NCI-H2171 (cell line): ENCODE results near the gene CTNNA2.

Experiments used
- DNase-seq: peaks from one replicate; lab custom pipeline; 2025; lab: John Stamatoyannopoulos, UW

Gene CTNNA2

DNA sequence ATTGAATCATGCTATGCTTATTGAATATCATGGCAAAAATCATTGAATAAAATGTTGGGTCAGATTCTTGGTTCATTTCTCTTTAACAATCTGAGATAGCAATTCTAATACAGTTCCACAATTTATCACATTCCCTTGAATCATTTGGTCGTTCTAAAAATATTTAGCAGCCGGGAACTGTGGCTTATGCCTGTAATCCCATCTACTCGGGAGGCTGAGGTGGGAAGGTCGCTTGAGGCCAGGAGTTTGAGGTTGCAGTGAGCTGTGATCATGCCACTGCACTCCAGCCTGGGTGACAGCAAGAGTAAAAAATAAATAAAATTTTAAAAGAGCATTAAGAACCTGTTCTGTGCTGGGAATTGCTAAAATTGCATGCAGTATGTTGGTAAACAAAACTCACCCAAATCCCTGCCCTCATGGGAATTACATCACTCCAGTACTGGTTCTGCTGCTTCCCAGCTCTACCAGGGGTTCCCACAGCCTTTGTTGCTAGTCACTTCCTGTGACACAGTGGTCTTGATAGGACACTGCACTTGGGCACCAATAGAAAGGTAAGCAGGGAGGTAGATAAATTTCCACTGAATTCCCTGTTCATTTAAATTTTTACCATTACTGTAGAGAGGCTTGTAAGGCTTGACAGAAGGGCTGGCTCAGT lies 200.4 kb downstream of the CTNNA2 start:
- no peak for DNase-seq

DNA sequence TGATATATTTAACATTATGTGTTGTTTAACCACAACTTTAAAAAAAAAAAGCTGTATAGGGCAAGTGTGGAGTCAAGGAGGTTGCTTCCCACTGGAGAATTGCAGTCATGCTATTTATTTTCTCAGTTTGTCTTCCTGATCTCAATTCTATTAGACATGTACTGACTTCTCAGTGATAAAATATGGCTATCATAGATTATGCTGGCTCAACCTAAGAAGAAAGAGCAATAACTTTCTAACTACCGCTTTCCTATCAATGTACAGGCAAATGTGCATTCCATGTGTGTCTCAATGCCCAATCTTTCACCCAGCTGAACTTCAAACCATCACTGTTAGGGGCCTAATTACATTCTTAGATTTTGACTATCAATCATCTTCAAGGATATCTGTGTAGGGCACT lies 201.4 kb downstream of the CTNNA2 start:
- no peak for DNase-seq

DNA sequence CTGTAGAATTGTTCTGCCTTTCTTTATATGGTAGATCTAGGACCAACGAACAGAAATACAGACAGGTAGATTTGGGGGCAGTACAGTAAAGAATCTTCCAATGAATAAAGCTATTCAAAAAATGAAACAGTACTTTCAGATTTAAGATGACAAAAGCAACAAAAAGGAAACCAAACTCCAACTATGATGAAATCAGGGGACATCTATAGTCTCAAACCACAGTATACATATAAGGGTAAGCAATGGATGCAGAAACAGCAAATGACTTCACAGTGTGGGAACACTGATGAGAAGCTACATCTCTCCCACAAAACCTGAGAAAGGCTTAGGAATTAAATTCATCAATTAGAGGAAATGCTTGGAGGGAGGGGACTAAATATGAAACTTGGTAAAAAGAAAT lies 202.5 kb downstream of the CTNNA2 start:
- DNase-seq = no peak

DNA sequence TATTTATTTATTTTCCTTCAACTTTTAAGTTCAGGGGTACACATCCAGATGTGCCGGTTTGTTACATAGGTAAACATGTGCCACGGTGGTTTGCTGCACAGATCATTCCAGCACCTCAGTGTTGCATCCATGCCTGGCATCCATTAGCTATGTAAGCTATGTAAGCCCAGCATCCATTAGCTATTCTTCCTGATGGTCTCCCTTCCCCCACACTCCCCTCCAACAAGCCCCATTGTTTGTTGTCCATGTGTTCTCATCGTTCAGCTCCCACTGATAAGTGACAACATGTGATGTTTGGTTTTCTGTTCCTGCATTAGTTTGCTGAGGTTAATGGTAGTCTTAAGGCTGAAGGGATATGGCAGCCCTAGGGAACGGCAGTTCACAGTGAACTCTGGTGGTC lies 203.4 kb downstream of the CTNNA2 start:
- DNase-seq = no peak

DNA sequence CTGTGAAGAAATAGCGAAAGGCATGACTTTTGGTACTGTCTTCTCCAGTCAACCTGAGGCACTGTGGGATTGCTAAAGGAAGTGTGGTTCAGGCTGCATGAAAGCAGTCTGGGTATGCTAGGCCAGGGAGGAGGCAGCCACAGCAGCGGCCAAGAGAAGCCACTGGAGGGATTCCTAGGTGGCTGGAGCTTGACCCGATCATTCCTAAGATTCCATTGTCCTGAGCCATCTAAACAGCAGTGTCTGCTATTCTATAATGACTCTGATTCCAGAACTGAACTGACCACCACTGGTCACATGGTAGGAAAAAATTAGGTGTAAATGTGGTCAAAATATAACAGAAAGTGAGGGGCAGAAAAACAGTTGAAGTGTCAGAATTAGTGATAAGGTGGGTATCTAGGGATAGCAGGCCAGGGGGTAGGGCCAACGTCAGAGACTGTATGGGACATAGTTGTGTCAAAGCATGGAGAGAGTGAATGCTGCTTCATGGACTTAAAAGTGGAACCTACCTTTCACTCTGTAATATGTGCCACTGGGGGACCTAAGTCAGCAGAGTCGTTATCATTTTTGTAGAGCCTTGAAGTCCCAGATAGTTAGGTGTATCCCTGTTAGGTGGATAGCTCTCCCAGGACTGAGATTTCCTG lies 204.6 kb downstream of the CTNNA2 start:
- no peak for DNase-seq

DNA sequence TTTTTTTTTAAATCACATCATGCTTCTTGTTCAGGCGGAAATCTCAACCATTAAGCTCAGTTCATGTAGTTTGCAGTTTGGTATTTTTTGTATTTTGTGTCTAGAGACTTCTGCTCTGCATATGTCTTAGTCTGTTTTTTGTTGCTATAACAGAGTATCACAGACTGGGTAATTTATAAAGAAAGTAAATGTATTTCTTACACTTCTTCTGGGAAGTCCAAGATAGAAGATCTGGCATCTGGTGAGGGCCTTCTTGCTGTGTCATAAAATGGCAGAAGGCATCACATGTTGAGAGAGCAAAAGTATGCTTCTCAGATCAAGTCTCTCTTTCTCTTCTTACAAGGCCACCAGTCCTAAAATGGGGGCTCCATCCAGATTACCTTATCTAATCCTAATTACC lies 208.2 kb downstream of the CTNNA2 start:
- DNase-seq = no peak

DNA sequence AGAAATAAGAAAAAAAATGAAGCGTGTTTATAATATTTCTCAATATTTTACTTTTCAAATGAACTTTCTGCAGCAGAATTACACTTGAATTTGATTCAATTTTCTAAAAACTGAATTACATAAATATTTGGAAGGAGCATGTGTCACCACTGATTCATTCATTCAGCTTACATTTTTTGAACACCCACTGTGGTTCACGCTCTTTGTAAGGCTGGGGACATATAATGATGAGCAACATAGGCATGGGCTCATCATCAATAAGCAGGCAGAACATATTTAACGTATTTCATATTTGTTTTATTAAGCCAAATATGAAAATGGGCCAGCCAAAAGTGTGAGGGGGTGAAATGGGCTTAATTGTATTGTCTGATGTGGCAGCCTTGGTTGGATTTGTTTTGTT lies 209.1 kb downstream of the CTNNA2 start:
- no peak for DNase-seq

DNA sequence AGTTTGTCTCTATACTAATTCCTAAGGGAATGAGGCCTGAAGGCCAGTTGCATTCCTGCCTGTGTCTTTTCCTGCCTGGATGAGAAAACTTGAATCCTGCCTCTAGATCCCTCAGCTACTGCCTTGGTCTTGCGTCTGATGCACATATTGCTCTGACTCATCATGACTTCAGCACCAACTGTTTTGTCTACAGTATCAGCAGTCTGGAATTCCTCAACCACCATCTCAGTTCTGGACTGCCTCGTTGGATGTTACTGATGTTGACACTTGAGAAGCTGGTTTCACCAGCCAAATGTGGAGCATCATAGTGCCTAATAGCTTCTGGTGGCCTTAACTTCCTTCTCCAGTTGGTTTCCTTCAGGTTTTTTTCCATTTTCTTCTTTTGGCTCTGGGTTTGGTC lies 211.0 kb downstream of the CTNNA2 start:
- no peak for DNase-seq

DNA sequence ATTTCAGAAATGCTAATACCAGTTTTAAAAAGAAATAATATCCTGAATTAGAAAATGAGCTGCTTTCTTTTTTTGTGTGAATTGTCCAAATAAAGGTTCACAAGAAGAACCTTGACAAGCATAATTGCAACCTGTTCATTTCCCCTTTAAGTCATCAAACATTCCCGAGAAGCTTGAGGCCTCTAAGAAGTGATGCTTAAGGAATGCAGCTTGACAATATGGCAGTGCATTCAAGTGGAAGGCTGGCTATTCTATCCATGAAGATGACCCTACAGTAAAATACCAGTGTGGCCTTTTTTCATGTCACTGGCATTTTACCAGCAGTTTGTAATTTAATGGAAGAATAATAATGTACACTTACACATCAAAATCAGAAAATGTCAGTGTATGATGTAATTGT lies 216.7 kb downstream of the CTNNA2 start:
- DNase-seq = no peak

DNA sequence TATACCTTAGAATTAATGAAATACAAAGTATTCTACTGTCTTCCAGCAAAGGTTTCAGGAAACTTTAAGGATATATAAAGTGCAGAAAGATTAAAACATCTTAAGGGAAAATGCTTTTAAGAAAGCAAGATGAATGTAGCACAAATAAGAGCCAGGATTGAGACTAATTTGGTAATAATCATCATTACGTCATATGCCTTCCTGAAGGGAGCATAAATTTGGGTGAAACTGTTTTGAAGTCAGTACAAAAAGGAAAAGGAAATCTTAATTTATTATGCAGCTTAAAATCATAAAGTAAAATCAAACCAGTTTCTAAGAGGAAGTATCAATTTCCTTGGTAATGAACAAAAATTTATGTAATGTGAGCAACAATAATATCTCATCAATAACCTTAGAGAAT lies 221.7 kb downstream of the CTNNA2 start:
- no peak for DNase-seq

DNA sequence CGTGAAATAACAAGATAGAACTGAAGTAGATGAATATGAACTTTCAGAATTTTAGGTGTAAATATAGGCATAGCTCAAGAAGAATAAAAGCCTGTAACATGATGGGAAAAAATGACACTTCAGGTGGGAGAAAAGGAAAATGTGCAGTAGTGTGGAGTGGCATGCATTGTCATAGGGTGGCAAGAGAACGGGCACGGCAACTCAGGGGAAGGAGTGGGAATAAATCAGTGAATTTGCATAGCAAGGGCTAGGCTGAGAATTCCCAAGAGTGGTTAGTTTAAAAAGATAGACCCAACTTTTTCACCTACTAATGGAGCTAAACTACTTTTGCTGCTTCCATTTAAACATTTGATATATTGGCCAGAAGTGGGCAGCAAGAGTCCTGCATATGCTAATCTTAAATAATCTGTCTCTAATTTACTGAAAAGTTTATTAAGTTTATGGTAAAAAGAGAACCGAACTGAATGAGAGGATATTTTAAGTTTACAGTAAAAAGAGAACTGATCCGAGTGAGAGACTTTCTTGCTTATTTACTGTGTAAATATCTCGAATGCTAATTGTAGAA lies 228.1 kb downstream of the CTNNA2 start:
- DNase-seq = no peak

DNA sequence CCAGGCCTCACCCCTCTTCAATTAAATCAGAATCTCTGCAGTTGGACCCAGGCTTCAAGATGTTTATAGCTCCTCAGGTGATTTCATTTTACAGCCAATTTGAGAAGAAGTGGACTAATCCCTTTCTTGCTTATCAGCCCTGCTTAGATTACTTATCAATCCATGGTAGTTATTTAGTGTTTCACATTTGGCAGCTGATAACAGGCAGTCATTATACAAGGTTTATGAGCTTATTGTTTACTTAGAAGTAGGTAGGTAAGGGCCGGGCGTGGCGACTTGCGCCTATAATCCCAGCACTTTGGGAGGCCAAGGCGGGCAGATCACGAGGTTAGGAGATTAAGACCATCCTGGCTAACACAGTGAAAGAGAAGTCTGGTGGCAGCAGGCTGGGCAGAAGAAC lies 237.5 kb downstream of the CTNNA2 start:
- DNase-seq = no peak

DNA sequence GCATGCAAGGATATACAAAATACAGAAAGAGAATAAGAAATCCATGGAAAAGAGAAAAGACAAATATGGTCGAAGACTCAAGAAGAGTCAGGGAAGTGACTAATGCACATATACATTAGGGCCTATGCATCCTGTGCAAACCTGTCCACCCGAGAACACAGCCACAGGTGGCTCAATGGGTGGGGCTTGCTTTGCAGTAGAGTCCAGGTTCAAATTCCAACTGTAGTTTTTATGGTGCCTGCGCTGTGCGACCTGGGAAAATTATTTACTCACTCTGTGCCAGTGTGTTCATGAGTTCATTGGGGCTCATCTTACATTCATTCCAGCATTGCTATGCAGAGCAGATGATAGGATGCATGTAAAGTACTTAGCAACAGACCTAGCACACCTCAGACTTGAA lies 244.7 kb downstream of the CTNNA2 start:
- no peak for DNase-seq

DNA sequence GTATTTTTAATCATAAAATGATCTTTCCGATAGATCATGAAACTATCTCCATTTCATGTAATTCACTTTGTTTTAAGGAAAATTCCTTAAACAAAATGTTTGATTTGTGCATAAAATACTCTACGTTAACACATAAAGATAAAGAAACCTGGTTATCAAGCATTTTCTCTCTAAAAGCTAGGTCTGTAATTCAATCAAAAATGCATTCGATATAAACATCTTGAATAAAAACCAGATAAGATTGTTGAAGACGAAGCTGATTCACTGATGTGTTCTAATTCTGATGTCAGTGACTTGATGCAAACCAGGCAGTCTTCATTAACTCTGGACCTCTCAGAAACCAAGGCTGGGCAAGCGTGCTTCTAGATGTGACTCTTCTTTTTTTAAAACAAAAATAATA lies 245.2 kb downstream of the CTNNA2 start:
- no peak for DNase-seq

DNA sequence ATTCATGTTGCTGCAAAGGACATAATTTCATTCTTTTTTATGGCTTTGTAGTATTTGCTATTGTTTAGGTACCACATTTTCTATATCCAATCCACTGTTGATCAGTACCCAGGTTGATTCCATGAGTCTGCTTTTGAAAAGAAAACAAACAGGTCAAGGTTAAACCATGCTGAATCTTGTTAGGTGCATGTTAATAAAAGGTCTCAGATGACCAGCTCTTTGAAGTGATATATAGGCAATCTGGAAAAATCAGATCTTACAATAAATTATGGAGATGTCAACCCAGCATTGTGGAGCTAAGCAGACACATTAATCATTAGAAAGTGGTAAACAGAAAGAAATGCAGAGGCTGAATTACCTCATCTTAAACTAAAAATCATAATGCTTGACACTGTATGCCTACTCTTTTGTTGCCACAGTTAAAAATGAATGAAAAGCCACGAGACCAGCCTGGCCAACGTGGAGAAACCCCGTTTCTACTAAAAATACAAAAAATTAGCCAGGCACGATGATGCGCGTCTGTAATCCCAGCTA lies 246.0 kb downstream of the CTNNA2 start:
- DNase-seq = no peak

DNA sequence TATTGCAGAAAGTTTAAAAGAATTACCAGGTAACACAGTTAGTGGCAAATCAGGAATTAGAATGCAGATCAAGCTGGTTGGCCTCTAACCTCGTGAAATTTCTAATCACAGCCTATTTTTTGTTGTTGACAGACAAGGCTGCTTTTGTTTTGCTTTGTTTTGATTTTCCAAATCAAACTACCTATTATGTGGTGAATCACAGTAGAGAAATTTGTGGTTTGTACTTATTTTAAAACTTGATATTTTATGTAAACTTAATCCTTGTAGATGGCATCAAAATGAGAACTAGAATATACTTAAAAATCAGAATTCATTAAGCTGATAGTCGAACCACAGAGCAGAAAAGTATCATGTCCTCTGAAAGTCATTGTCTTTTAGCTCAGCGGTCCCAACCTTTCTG lies 258.1 kb downstream of the CTNNA2 start:
- no peak for DNase-seq

DNA sequence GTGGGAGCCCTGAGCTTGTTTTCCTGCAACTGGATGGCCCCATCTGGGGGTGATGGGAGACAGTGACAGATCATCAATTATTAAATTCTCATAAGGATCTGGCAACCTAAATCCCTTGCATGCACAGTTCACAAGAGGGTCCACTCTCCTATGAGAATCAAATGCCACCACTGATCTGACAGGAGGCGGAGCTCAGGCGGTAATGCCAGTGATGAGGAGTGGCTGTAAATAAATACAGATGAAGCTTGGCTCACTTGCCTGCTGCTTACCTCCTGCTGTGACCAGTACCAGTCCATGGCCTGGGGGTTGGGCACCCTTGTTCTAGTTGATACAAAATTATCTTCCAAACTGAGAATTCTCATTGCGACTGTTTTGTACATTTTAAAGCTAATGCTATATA lies 258.6 kb downstream of the CTNNA2 start:
- no peak for DNase-seq

DNA sequence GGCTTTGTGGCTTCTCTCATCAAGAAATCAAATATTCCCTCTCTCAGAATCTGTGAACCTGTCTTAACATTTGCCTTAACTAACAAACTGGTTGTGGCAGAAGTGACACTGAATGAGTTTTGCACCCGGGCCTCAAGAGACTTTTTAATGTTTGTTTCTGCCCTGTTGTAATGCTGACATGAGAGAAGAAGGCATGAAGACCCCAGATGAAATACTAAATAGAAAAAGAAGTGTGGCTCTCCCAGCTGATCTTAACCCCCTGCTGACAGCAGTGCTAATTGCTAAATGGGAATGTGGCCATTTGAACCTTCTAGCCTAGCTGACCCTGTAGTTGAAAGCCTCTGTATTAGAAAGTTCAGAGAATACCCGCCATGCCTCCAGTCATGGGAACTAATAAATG lies 261.2 kb downstream of the CTNNA2 start:
- DNase-seq = no peak

DNA sequence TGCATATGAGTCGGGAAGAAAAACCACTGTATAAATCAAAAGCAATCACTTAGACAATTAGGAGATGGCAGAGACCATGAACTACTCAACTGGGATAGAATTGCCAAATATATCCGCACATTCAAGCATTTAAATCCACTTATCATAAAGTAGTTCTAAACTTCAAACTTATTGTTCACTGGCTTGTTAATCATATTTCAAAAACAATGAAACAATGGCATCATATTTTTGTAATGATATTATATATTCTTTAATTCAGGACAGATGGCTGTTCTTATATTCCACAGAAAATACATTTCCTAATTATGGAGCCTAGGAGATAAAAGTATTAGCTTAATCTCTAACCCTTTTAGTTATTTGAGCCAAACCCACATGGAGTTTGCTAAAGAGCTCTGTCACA lies 263.6 kb downstream of the CTNNA2 start:
- DNase-seq = no peak

DNA sequence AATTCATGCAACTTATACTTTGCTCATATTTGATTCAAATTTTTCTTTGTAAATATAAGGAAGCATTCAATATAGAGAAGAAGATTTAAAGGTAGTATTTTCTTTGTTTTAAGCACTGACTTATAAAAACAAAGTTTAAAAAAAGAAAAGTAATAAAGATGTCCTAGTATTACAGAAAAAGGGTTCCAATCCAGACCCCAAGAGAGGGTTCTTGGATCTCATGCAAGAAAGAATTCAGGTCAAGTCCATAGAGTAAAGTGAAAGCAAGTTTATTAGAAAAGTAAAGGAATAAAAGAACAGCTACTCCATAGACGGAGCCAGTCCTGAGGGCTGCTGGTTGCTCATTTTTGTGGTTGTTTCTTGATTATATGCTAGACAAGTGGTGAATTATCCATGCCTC lies 267.9 kb downstream of the CTNNA2 start:
- no peak for DNase-seq

DNA sequence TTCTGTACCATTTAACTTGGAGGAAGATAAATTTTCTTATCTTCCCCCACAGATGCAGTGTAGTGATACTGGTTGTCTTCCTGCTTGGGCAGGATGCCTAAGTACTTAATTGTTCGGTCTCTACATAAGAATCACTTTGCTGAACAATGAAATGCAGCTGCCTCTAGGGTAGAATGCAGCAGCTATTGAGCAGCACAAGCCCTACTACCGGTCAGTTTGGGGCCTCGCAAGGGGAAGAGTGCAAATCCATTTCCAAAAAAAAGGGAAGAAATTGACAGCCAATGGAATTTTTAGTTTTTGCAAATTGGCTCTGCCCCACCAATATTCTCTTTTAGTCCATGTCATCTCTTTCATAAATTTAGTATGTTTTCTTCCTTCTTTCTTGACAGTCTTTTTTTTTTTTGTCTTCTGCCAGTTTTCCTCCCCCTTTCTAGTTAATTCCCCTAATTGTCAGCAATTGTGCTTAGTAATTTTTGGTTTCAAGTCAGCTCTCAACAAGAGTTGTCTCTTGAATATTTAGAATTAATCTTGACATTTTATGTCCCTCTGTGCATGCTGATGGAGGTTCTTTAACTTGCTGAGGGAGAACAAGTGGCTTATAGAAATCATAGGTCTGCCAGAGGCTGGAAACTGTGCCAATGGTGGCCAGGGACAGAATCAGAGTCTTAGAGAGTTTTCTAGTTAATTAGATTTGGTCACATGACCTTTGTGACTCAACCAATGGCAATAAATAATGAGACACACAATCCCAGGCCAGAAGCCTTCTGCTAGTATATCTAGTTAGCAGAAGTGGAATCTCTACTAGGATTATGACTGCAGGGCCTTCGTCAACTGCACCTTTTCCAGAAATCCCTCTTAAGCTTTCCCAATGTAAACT lies 270.0 kb downstream of the CTNNA2 start:
- no peak for DNase-seq

DNA sequence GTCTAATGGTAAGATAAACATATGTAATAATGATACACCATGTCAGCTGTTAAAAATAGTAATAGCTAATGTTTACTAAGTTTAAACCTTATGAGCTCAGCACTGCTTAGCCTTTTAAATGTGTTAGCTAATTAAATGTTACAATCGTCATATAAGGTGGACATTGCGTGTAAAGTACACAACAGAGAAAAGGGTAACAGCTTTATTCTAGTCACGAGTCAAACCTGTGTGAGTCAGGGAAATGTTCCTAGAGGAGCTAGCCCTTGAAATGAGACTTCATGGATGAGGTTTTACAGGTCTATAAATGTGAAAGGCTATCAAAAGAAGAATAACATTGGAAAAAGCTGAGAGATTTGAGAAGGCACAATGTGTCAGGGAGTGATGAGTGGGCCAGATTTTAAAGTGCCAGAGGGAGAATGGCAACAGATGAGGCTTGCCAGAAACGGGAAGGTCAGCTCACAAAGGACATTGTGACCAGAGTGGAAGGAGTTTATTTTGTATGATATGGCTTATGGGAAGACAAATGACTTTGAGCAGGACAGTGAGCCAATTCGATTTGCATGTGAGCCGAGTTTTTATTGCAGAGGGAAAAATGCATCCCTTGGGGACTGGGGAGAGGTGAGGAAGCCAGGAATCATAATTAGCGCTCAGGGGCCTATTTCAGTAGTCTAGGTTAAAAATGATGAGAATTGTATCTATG lies 276.3 kb downstream of the CTNNA2 start:
- DNase-seq = no peak
